ENCODE data around the gene PIGR. TPM values are rescaled to one million over a fixed set of nuclear protein-coding genes. Genes with fewer than 3 reads are reported as not detected.

PIGR gene
- total and polyA plus RNA-seq, 7 experiments from 2014 or later: not detected

GRCh38 chr1:206897175-206897574 is 49.1 kb downstream of the PIGR start, which contains the start of gene IL24:
IL24 (plus strand) TSS chr1:206897443; CDS start chr1:206897833, 390 bp downstream.
- POLR2A ChIA-PET: interaction anchor here (0.5 to 17.9 kb wide), 5 partner anchors 10 to 162 kb away, joined by 3 to 600 read pairs (median 5); partner anchors contain the start of gene FCMR
- Mint-ChIP-seq H3K27me3 (no peaks in the 10 kb centered on the region), H3K27ac (peak within 1 kb of the TSS; percentile 29 to 95 (median 73)), H3K9me3 (no peaks in the 10 kb centered on the region), H3K4me1 (peaks cover 27 to 87% (median 74%) of the 10 kb centered on the region in 7 donors), H3K4me3 (peak within 1 kb of the TSS in 3 of 10 donors; percentile 11 to 16 (median 16)), H3K36me3 (peaks cover 0 to 31% (median 3%) of the 10 kb centered on the region in 5 donors)
- peak in 1 of 9 donors; percentile 63 for DNase-seq
- H3K36me3 ChIP-seq (ENCODE audit: control insufficient read depth in 2 of 3, insufficient read depth in 3 of 3, low read length in 3 of 3): peaks cover 0 to 3% (median 0%) of the 10 kb centered on the region in 3 experiments
- H3K27me3 ChIP-seq (ENCODE audit: control insufficient read depth in 2 of 2, insufficient read depth in 2 of 2, low read length in 2 of 2): no peaks in the 10 kb centered on the region
- H3K27ac ChIP-seq (ENCODE audit: low read depth, low read length): no peak within 1 kb of the TSS
- H3K4me3 ChIP-seq (ENCODE audit: low read length): no peak within 1 kb of the TSS
- ATAC-seq: no peak
- intact Hi-C loops (cut with micrococcal nuclease): loop anchor here in 1 of 2 donors (1.0 kb wide), 1 partner anchor 9 kb away; no protein-coding TSS in a partner anchor
- H3K4me1 ChIP-seq (ENCODE audit: control insufficient read depth in 2 of 2, insufficient read depth in 2 of 2, low read length in 2 of 2): peaks cover 0 to 41% of the 10 kb centered on the region in 2 donors
- no peaks in the 10 kb centered on the region for H3K9me3 ChIP-seq (ENCODE audit: control insufficient read depth in 2 of 3, low read length in 3 of 3)
- CTCF ChIA-PET: interaction anchor here (1.7 to 5.6 kb wide), 2 partner anchors 15 to 171 kb away, joined by 3 to 26 read pairs; no protein-coding TSS in a partner anchor

GRCh38 chr1:206896261-206896660 is 50.0 kb downstream of the PIGR start:
- POLR2A ChIA-PET: interaction anchor here (0.6 to 17.9 kb wide), 7 partner anchors 8 to 433 kb away, joined by 3 to 600 read pairs (median 5); partner anchors contain the start of gene FCMR
- no peak for ATAC-seq
- no peaks in the 10 kb centered on the region for H3K9me3 Mint-ChIP-seq
- CTCF ChIA-PET: interaction anchor here (1.4 to 5.6 kb wide), 3 partner anchors 16 to 170 kb away, joined by 3 to 26 read pairs (median 4); no protein-coding TSS in a partner anchor
- Histone ChIP-seq H3K4me1 (ENCODE audit: control insufficient read depth in 2 of 2, insufficient read depth in 2 of 2, low read length in 2 of 2) (peaks cover under 1 to 39% of the 10 kb centered on the region in 2 donors), H3K9me3 (ENCODE audit: control insufficient read depth in 2 of 3, low read length in 3 of 3) (no peaks in the 10 kb centered on the region), H3K27ac (ENCODE audit: low read depth, low read length) (no peak overlapping the region), H3K27me3 (ENCODE audit: control insufficient read depth in 2 of 2, insufficient read depth in 2 of 2, low read length in 2 of 2) (no peaks in the 10 kb centered on the region), H3K4me3 (ENCODE audit: low read length) (no peak overlapping the region), H3K36me3 (ENCODE audit: control insufficient read depth in 2 of 3, insufficient read depth in 3 of 3, low read length in 3 of 3) (peaks cover 0 to 3% (median 0%) of the 10 kb centered on the region in 3 experiments)
- no peaks in the 10 kb centered on the region for H3K27me3 Mint-ChIP-seq
- H3K4me1 Mint-ChIP-seq: peaks cover 24 to 85% (median 73%) of the 10 kb centered on the region in 7 donors
- intact Hi-C loops (cut with micrococcal nuclease): no loop called here
- peak overlapping the region in 4 of 9 donors; percentile 62 to 95 (median 77) for H3K27ac Mint-ChIP-seq
- no peak for DNase-seq
- no peak overlapping the region for H3K4me3 Mint-ChIP-seq
- H3K36me3 Mint-ChIP-seq: peaks cover 0 to 29% (median 2%) of the 10 kb centered on the region in 5 donors

- Histone ChIP-seq H3K27me3 (ENCODE audit: control insufficient read depth in 2 of 2, insufficient read depth in 2 of 2, low read length in 2 of 2) (no peaks in the 10 kb centered on the region), H3K4me3 (ENCODE audit: low read length) (no peak overlapping the region), H3K27ac (ENCODE audit: low read depth, low read length) (no peak overlapping the region), H3K4me1 (ENCODE audit: control insufficient read depth in 2 of 2, insufficient read depth in 2 of 2, low read length in 2 of 2) (peaks cover 4 to 39% of the 10 kb centered on the region in 2 donors), H3K36me3 (ENCODE audit: control insufficient read depth in 2 of 3, insufficient read depth in 3 of 3, low read length in 3 of 3) (peaks cover 0 to 3% (median 0%) of the 10 kb centered on the region in 3 experiments), H3K9me3 (ENCODE audit: control insufficient read depth in 2 of 3, low read length in 3 of 3) (no peaks in the 10 kb centered on the region)
- DNase-seq (no peak), ATAC-seq (no peak)
- H3K27ac Mint-ChIP-seq: peak overlapping the region in 6 of 9 donors; percentile 28 to 75 (median 54)
- H3K9me3 Mint-ChIP-seq: peaks cover 0 to 3% (median 0%) of the 10 kb centered on the region in 11 donors
- no peaks in the 10 kb centered on the region for H3K27me3 Mint-ChIP-seq
- CTCF ChIA-PET: interaction anchor here (0.9 to 5.6 kb wide), 5 partner anchors 16 to 169 kb away, joined by 3 to 26 read pairs (median 4); partner anchors contain the start of gene IL20
- no peak overlapping the region for H3K4me3 Mint-ChIP-seq
- intact Hi-C loops (cut with micrococcal nuclease): no loop called here
- H3K36me3 Mint-ChIP-seq: peaks cover 0 to 29% (median 5%) of the 10 kb centered on the region in 5 donors
- POLR2A ChIA-PET: interaction anchor here (0.6 to 17.9 kb wide), 10 partner anchors 7 to 434 kb away, joined by 3 to 600 read pairs (median 4); partner anchors contain the start of gene FCMR
- H3K4me1 Mint-ChIP-seq: peaks cover 26 to 85% (median 73%) of the 10 kb centered on the region in 7 donors
These were observed 50.4 kb downstream of the PIGR start for GRCh38 chr1:206895837-206896242.

GRCh38 chr1:206895325-206895724 is 50.9 kb downstream of the PIGR start:
- H3K4me1 Mint-ChIP-seq: peaks cover 28 to 85% (median 73%) of the 10 kb centered on the region in 7 donors
- H3K27ac Mint-ChIP-seq: peak overlapping the region in 5 of 9 donors; percentile 46 to 80 (median 74)
- Histone ChIP-seq H3K4me1 (ENCODE audit: control insufficient read depth in 2 of 2, insufficient read depth in 2 of 2, low read length in 2 of 2) (peaks cover 6 to 39% of the 10 kb centered on the region in 2 donors), H3K9me3 (ENCODE audit: control insufficient read depth in 2 of 3, low read length in 3 of 3) (no peaks in the 10 kb centered on the region), H3K4me3 (ENCODE audit: low read length) (no peak overlapping the region), H3K27me3 (ENCODE audit: control insufficient read depth in 2 of 2, insufficient read depth in 2 of 2, low read length in 2 of 2) (no peaks in the 10 kb centered on the region), H3K27ac (ENCODE audit: low read depth, low read length) (no peak overlapping the region), H3K36me3 (ENCODE audit: control insufficient read depth in 2 of 3, insufficient read depth in 3 of 3, low read length in 3 of 3) (peaks cover 0 to 3% (median 0%) of the 10 kb centered on the region in 3 experiments)
- ChIA-PET CTCF (interaction anchor here (0.7 to 5.6 kb wide), 7 partner anchors 10 to 169 kb away, joined by 3 to 26 read pairs (median 3); partner anchors contain the start of gene IL20), POLR2A (interaction anchor here (0.7 to 17.9 kb wide), 6 partner anchors 11 to 125 kb away, joined by 3 to 600 read pairs (median 8); partner anchors contain the start of gene FCMR)
- H3K36me3 Mint-ChIP-seq: peaks cover 0 to 26% (median 5%) of the 10 kb centered on the region in 5 donors
- no peaks in the 10 kb centered on the region for H3K27me3 Mint-ChIP-seq
- DNase-seq: no peak
- H3K9me3 Mint-ChIP-seq: peaks cover 0 to 4% (median 0%) of the 10 kb centered on the region in 11 donors
- intact Hi-C loops (cut with micrococcal nuclease): no loop called here
- peak overlapping the region in 1 of 10 donors; percentile 48 for H3K4me3 Mint-ChIP-seq
- ATAC-seq: no peak

- no peaks in the 10 kb centered on the region for H3K36me3 ChIP-seq (ENCODE audit: control insufficient read depth in 2 of 3, insufficient read depth in 3 of 3, low read length in 3 of 3)
- H3K9me3 ChIP-seq (ENCODE audit: control insufficient read depth in 2 of 3, low read length in 3 of 3): no peaks in the 10 kb centered on the region
- ChIA-PET POLR2A (interaction anchor here (0.6 to 17.9 kb wide), 8 partner anchors 9 to 24 kb away, joined by 3 to 600 read pairs (median 4); partner anchors contain the start of gene FCMR), CTCF (interaction anchor here (1.2 to 5.6 kb wide), 2 partner anchors 12 to 19 kb away, joined by 3 to 26 read pairs; no protein-coding TSS in a partner anchor)
- Mint-ChIP-seq H3K36me3 (peaks cover 0 to 30% (median 6%) of the 10 kb centered on the region in 5 donors), H3K4me3 (no peak overlapping the region), H3K27me3 (peaks cover 0 to under 1% (median 0%) of the 10 kb centered on the region in 5 donors), H3K27ac (peak overlapping the region in 2 of 9 donors; percentile 22 to 41), H3K9me3 (peaks cover 0 to 4% (median 0%) of the 10 kb centered on the region in 11 donors), H3K4me1 (peaks cover 26 to 83% (median 64%) of the 10 kb centered on the region in 7 donors)
- intact Hi-C loops (cut with micrococcal nuclease): no loop called here
- no peaks in the 10 kb centered on the region for H3K27me3 ChIP-seq (ENCODE audit: control insufficient read depth in 2 of 2, insufficient read depth in 2 of 2, low read length in 2 of 2)
- H3K27ac ChIP-seq (ENCODE audit: low read depth, low read length): no peak overlapping the region
- DNase-seq (no peak), ATAC-seq (no peak)
- peaks cover 6 to 32% of the 10 kb centered on the region in 2 donors for H3K4me1 ChIP-seq (ENCODE audit: control insufficient read depth in 2 of 2, insufficient read depth in 2 of 2, low read length in 2 of 2)
- no peak overlapping the region for H3K4me3 ChIP-seq (ENCODE audit: low read length)
These were observed 52.9 kb downstream of the PIGR start for GRCh38 chr1:206893380-206893779.

GRCh38 chr1:206892351-206892984 is 53.8 kb downstream of the PIGR start:
- intact Hi-C loops (cut with micrococcal nuclease): no loop called here
- H3K4me3 Mint-ChIP-seq: peak overlapping the region in 1 of 10 donors; percentile 11
- ATAC-seq (no peak), DNase-seq (no peak)
- peaks cover 24 to 81% (median 64%) of the 10 kb centered on the region in 7 donors for H3K4me1 Mint-ChIP-seq
- peaks cover 0 to 3% (median 0%) of the 10 kb centered on the region in 5 donors for H3K27me3 Mint-ChIP-seq
- H3K36me3 Mint-ChIP-seq: peaks cover 0 to 33% (median 9%) of the 10 kb centered on the region in 5 donors
- peaks cover 0 to 4% (median 0%) of the 10 kb centered on the region in 11 donors for H3K9me3 Mint-ChIP-seq
- Histone ChIP-seq H3K4me3 (ENCODE audit: low read length) (no peak overlapping the region), H3K27ac (ENCODE audit: low read depth, low read length) (no peak overlapping the region), H3K27me3 (ENCODE audit: control insufficient read depth in 2 of 2, insufficient read depth in 2 of 2, low read length in 2 of 2) (no peaks in the 10 kb centered on the region), H3K36me3 (ENCODE audit: control insufficient read depth in 2 of 3, insufficient read depth in 3 of 3, low read length in 3 of 3) (no peaks in the 10 kb centered on the region), H3K9me3 (ENCODE audit: control insufficient read depth in 2 of 3, low read length in 3 of 3) (no peaks in the 10 kb centered on the region), H3K4me1 (ENCODE audit: control insufficient read depth in 2 of 2, insufficient read depth in 2 of 2, low read length in 2 of 2) (peaks cover 6 to 32% of the 10 kb centered on the region in 2 donors)
- ChIA-PET CTCF (interaction anchor here (1.2 to 5.6 kb wide), 3 partner anchors 13 to 33 kb away, joined by 3 to 26 read pairs (median 3); no protein-coding TSS in a partner anchor), POLR2A (interaction anchor here (0.9 to 17.9 kb wide), 6 partner anchors 10 to 25 kb away, joined by 3 to 600 read pairs (median 4); partner anchors contain the start of gene FCMR)
- H3K27ac Mint-ChIP-seq: peak overlapping the region in 3 of 9 donors; percentile 14 to 54 (median 19)
